Stimulated activated CD4-positive, alpha-beta T cell treated with anti-CD3 and anti-CD28 coated beads, TNF-alpha, amount 100 ng/mL, for 24 hours (primary cell): ENCODE data around the gene C10orf105.
A peak's percentile ranks its signal among the peaks of the same experiment; 100 is the strongest.

Source experiments
- DNase-seq, 3 experiments: peaks; one replicate each; pipeline ENCODE4 v3.0.0-alpha.2; 2020; ENCODE audit warnings: low read depth in 3 of 3

C10orf105 gene

DNA sequence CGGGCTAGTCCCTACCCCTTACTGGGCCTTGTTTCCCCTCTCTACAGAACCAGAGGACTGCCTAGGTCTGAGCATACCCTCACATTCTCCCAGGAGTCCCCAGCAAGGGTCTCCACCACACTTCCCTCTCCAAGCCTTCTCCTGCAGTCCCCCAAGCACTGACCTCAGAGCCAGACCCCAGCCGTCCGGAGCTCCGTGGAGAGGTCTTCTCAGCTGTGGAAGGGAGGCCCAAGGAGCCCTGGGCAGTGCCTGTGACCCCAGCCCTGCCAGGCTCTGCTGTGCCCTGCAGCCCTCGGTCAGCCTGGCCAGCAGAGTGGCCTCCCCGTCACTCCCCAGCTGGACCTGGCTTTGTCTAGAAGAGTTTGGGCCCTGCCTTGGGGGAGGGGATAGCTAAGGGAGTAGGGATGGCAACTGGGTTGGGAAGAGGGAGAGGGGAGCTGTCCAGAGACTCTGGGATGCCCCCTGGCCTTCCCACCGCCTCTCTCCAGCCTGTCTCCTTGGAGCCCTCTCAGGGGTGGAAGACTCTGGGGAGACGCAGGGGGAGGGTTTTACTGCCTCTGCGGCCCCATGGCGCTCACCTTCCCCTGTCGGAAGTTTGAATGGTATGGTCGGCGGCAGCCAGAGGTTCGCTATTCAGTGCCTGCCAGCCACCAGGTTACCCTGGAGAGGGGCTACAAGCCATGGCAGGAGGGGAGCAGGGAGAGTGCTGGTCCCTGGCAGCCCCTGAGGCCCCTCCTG is at the start of gene C10orf105:
TSS of gene C10orf105 (minus strand) at position 315 of the 738 bp plus-strand sequence. CDS start 3,441 bp downstream, outside the sequence.
- no peak for DNase-seq

- DNase-seq: no peak
These were observed 48.0 kb upstream of the C10orf105 start for GRCh38 chr10:71767420-71768035.

- no peak for DNase-seq
These were observed 47.3 kb upstream of the C10orf105 start for GRCh38 chr10:71766717-71767419.

- no peak for DNase-seq
These were observed 46.5 kb upstream of the C10orf105 start for GRCh38 chr10:71765906-71766716.

- no peak for DNase-seq
These were observed 45.8 kb upstream of the C10orf105 start for GRCh38 chr10:71765176-71765904.

- DNase-seq: no peak
These were observed 44.0 kb upstream of the C10orf105 start for GRCh38 chr10:71763352-71764127.

- DNase-seq: no peak
These were observed 42.7 kb upstream of the C10orf105 start for GRCh38 chr10:71762324-71762723.

DNA sequence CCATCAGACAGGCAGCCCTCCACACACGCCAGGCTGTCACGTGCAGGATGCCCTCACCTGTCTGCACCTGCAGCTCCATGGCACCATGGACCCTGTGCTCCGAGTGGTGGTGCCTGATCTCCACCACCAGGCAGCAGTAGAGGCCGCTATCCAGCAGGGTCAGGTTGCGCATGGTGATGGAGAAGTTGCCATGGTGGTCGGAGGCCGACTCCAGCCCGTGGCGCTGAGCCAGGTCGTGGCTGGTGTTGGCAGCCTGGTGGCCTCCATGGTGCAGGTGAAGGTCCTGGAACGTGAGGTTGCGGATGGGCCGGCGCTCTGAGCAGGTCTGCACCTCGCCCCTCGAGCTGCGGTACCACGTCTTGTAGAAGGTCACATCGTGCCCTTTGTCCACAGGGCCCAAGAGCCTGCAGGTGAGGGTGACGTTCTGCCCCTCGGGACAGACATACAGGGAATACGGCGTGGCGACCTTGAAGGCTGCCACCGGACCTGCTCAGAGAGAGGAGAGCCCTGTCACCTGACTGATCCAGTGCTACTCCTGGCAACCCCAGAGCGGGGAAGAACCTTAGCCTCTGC is 42.0 kb upstream of the C10orf105 start:
- DNase-seq: no peak

- DNase-seq: peak; percentile 35 to 45 (median 43)
These were observed 41.5 kb upstream of the C10orf105 start for GRCh38 chr10:71761105-71761511.

- DNase-seq: no peak
These were observed 37.9 kb upstream of the C10orf105 start for GRCh38 chr10:71757399-71757922.

- no peak for DNase-seq
These were observed 37.0 kb upstream of the C10orf105 start for GRCh38 chr10:71756311-71757191.

- DNase-seq: no peak
These were observed 35.8 kb upstream of the C10orf105 start for GRCh38 chr10:71755179-71755879.

GRCh38 chr10:71754562-71754961 is 35.0 kb upstream of the C10orf105 start:
- no peak for DNase-seq

- no peak for DNase-seq
These were observed 34.5 kb upstream of the C10orf105 start for GRCh38 chr10:71753960-71754505.

DNA sequence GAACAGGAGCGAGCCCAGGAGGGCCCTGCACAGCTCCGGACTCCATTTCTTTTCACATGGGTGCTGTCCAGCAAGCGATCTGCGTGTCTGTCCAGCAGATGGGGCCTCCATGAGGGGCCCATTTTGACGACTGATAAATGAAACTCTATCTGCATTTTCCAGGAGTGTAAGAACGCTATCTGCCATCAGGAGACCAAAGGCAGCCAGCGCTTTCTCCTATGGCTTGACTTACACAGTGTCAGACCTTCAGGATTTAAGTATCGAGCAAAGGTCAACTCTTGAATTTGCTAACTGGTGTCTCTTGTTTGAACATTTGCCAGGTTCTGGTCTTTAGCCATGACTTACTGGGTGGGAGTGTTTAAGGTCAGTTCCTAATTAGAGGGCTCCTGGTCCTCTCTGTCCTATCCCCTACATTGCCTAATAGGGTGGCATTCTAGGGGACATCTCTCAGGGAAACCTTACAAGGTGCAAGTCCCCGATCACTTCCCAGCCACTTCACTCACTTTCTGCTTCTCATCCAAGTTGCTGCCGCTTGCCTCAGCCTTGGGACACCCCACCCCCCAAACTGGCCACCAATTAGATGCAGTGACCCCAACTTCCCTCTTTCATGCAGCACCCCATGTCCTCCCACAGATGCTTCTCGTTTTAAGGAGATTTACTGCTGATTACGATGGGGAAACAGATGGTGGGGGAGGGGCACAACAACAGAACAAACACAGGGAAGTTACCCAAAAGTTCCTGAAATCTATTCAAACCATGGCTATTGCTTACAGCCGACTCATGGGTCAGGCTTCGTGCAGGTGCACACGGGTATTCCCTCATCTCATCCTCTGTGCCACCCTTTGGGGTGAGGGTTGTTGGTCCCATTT is 33.7 kb upstream of the C10orf105 start:
- DNase-seq: no peak

DNA sequence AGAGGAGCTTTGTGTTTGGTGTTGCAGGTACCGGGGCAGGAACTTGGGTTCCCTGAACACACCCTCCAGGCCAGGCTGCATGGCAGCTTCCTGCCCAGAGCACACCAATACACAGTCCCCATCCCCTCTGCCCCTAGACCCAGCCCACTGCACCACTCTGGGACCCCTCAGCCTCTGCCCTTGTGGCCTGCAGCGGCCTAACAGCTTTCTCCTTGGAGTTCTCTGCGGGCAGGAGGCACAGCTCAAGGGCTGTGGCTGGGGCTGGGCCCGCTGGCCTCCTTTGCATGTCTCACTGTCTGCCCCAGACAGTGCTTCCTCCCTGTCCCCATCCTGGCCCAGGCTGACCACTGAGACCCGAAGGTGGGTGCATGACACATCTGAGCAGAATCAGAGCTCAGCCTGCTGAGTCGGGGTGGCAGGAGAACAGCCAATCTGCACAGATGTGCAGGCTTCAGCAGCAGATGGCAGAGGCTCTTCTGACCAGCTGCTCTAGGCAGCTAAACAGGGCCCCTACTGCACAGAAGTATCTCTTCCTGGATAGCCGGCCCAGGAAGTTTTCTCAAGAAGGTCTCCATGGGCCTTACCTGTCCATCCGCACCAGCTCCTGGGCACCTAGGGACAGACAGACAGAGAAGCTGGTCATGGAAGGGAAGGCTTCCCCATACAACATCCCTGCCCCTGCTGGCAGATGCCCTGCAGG is 33.0 kb upstream of the C10orf105 start:
- no peak for DNase-seq
